C4-2B (cell line): ENCODE data around the gene ELL.

Experiments
- H3K27ac ChIP-seq: fragments of 450-650 bp; 2 replicates; pipeline ENCODE4 v1.5.1; 2017
- CTCF ChIP-seq: fragments of 450-650 bp; conservative IDR thresholded peaks from 2 replicates; pipeline ENCODE4 v1.5.1; 2017; ENCODE audit warnings: mild to moderate bottlenecking
- ZFX ChIP-seq: fragments of 450-650 bp; IDR thresholded peaks from 2 replicates; pipeline ENCODE4 v1.6.1; 2017

The ELL gene

GRCh38 chr19:18526316-18526715 lies 4.4 kb upstream of the ELL start:
- H3K27ac ChIP-seq, result no peak overlapping the region
- no peak for TF ChIP-seq ZFX

GRCh38 chr19:18523841-18524240 lies 2.0 kb upstream of the ELL start:
- no peak overlapping the region for H3K27ac ChIP-seq
- TF ChIP-seq ZFX, result no peak

- peak overlapping the region; percentile 8; the same call in 1 of the 2 replicates for H3K27ac ChIP-seq
Measured at GRCh38 chr19:18522862-18523440, 1.1 kb upstream of the ELL start.

GRCh38 chr19:18522124-18522861 lies 423 bp upstream of the ELL start:
- no peak for TF ChIP-seq ZFX
- no peak for TF ChIP-seq CTCF
- H3K27ac ChIP-seq, result peak overlapping the region; percentile 94

GRCh38 chr19:18520848-18521691 lies 800 bp downstream of the ELL start:
- H3K27ac ChIP-seq, result peak overlapping the region; percentile 94
- no peak for TF ChIP-seq ZFX
- no peak for TF ChIP-seq CTCF

GRCh38 chr19:18519962-18520847 lies 1.7 kb downstream of the ELL start:
- H3K27ac ChIP-seq, result peak overlapping the region; percentile 94
- TF ChIP-seq CTCF, result peak; percentile 87
- no peak for TF ChIP-seq ZFX

- TF ChIP-seq CTCF (no peak), ZFX (no peak)
- no peak overlapping the region for H3K27ac ChIP-seq
Measured at GRCh38 chr19:18518639-18519038, 3.2 kb downstream of the ELL start.

- TF ChIP-seq ZFX (no peak), CTCF (no peak)
- H3K27ac ChIP-seq, result no peak overlapping the region
Measured at GRCh38 chr19:18517606-18518005, 4.3 kb downstream of the ELL start.
